SK-N-MC (cell line): ENCODE data around the gene RILP.

ENCODE experiments used
- EZH2 ChIP-seq: fragments of 200-600 bp; sonication (generic); IDR thresholded peaks from one replicate; pipeline ENCODE4 v1.6.1; 2017; ENCODE audit warnings: antibody characterized with exemption
- FOXP2 ChIP-seq: optimal IDR thresholded peaks from 2 replicates; pipeline ENCODE3; 2011; ENCODE audit warnings: mild to moderate bottlenecking, moderate library complexity; ENCODE audit not compliant: insufficient read depth; ENCODE audit errors: extremely low read length, control extremely low read depth
- POLR2AphosphoS5 ChIP-seq: IDR thresholded peaks from 2 replicates; pipeline ENCODE4 v1.6.1; 2012; ENCODE audit warnings: mild to moderate bottlenecking, low read depth, low read length, borderline replicate concordance

DNA sequence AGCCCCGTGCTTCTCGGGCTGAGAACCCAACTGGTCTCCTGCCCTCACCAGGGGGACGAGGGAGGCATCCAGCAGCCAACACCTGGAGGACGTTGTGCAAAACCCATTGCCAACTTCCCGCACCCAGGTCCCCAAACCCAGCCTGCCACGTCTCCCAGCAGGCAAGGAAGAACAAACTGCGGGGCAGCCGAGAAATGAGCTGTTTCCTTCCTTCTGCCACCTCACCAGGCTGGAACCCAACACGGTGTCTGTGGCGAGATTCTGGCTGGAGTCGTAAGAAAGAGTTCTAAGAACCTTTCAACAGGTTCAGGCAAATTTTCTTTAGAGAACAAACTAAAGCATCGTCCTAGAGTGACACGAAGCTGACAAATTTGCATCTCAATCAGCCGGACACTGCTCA is 24.6 kb downstream of the RILP start:
- no peak for TF ChIP-seq FOXP2
- no peak for TF ChIP-seq EZH2
- no peak for TF ChIP-seq POLR2AphosphoS5
